Suppressor macrophage treated with lipopolysaccharide for 1 hour (primary cell): Measurements from ENCODE around the gene MFAP4.
A peak's percentile ranks its signal among the peaks of the same experiment; 100 is the strongest.

ENCODE experiments used
- DNase-seq, 3 donors: peaks; one replicate each; pipeline ENCODE4 v3.0.0-alpha.2; 2020 to 2022

The MFAP4 gene

DNA sequence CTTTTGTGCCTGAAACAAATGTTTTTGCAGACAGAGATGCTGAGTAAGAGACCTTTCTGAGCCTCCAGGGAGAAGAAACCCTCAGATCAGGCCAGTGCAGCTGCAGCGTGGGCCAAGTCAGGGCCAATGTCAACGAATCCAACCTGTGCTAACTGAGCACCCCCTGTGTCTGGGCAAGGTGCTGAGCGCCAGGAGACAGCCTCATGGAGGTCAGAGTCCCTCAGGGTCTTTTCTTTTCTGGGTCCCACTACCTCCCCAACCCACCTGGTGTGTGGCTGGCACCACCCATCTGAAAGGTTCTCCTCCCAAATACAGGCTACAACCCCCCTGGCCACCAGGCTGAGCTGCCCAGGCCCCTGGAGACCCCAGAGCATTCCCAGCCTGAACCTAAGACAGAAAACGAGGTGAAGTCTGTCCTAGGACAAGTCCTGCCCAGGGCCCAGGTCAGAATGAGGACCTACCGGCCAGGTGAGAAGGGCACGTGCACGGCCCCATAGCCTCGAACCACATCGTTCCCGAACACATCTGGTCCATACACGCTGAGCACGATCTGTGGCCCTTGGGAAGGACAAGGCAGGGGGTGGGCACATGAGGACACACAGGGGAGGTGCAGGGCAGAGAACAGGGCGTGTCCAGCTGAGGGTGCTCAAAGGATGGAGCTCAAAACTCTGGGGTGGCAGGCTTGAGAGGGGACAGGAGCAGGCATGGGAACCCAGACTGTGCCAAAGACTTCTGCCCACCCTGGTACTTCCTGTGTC is 39.5 kb downstream of the MFAP4 start:
- no peak for DNase-seq

DNA sequence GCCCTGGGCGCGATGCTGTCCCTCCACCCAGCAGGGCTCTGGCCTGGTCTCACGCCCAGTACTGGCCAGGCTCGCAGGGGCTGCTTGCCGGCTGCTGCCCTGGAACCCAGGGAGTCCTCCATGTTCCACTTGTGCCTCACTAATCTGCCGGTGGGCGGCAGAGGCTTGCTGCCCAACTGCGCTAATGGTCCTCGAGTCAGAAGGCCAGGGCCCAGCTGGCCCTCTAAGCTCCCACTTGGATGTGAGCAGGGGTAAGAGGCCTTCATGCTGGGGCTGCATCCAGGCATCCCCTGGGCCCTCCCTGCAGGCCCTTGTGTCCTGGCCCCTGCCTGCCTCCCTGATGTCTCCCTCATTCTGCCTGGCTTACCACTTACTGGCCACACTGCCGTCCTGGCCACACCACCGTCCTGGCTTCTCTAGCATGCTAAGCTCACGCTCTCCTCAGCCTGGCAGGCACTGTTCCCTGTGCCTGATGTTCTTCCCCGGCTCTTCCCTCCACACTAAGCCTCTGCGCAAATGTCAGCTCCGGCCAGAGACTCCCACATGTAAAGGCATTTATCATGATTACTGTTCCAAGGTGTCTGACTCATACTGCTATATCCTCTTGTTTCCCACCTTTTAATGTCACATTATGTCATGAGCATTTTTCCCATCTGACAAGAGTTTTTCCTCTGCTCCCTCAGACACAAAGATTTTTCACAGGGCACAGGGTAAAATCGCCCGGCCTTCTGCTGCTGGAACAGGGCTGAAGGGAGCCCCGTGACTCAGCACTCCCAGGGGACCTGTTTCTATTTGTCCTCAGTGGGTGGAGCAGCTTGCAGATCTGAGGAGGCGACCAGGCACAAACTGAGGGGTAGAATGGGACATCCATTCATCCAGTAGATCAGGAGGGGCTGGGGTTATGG is 40.4 kb downstream of the MFAP4 start:
- DNase-seq, result no peak

DNA sequence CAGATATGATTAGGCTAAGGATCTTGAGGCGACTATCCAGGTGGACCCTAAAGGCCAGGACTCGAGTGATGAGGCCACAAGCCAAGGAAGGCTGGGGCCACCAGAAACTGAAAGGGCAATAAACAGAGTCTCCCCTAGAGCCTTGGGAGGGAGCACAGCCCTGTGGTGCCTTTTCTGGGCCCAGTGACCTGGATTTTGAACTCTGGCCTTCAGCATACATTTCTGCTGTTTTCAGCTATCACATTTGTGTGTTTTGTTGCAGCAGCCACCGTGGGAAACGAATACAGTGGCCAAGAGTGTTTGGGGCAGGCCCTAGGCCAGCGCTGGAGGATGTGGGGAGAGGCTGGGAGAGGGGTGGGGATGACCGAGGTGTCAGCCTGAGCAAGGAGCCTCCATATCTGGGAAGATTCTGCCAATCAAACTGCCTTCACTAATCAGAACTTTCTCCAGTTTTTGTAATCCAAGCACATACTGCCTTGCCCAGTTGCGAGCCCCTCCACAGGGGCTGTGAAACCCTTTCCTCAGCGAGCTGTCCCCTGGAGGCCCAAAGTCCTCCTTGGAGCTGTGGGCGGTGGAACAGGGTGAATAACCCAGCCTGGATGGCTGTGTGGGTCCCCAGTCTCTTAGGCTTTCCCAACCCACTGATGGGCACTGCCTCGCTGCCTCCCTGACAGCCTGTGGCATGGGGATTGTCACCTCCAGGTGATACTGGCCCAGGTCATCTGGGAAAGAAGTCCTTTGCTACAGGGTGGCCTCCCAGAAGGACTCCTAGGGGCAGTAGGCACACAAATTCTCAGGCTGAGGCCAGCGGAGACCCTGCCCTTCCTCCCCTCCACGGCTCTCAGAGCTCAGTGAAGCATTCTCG is 41.3 kb downstream of the MFAP4 start:
- DNase-seq, result no peak

DNA sequence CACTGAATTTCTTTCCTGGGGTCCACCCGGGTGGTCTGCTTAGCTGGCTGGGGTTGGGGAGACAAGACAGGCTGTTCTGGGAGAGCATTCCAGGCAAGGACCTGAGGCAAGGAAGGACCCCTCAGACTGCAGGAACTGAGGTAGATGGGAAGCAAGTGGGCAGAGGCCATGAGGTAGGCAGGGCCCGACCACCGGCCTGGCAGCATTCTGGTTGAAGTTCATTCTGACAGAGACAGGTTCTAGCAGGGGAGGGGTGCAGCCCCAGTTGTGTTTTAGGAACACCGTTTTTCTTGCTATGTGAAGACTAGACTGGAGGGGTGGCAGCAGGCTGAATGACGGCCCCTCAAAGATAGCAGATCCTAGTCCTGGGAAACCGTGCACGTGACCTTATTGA is 41.9 kb downstream of the MFAP4 start:
- DNase-seq, result no peak

DNA sequence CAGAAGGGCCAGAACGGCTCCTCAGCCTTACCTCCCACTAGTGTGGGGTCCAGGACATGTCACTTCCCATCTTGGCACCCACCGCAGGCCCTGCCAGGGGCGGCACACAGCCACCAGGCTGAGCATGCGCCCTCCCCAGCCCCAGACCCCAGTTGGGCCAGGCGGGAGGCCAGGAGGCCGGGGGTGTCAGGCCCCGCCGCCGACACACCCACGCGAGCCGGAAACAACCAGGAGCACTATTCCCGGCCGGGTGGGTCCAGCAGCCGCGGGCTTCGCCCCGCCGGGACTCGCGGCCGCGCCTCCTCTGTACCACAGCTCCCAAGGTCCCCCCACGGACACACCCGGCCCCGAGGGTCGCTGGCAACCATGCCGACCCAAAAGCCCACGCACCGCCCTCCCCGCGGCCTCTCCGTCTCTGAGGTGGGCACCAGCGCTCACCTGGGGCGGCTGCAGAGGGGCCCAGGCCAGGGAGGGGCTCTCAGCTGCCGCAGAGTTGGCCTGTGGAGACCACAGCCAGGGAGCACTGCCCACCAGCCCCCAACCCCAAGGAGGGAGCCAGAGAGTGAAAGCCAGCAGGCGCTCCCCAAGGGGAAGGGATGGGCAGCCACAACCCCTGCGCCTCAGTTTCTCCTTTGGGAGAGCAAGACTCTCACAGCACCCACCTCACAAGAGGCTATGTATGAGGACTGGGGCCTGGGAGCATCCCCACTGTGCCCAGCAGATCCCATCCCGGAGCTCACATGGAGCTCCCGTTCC is 42.5 kb downstream of the MFAP4 start:
- no peak for DNase-seq

DNA sequence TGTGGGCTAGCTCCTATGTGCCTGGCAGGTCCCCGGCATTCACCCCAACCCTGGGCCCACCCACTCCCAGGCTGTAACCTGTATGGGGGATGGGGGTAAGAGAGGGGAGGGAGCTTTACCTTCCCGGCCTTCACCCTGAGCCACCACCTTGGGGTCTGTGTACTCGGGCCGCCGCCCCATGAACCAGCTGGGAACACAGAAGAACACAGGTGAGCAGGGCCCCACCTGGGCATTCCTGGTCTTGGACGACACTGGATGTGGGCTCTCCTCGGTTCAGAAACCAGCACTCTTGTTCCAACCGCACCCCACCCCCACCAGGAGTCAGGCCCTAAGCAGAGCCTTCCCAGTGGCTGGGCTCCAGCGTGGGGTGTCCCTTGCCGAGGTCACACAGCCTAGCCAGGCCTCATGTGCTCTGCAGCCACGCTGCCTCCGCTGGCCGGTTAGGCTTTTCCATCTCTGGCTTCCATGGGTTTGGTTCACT is 43.3 kb downstream of the MFAP4 start:
- no peak for DNase-seq

DNA sequence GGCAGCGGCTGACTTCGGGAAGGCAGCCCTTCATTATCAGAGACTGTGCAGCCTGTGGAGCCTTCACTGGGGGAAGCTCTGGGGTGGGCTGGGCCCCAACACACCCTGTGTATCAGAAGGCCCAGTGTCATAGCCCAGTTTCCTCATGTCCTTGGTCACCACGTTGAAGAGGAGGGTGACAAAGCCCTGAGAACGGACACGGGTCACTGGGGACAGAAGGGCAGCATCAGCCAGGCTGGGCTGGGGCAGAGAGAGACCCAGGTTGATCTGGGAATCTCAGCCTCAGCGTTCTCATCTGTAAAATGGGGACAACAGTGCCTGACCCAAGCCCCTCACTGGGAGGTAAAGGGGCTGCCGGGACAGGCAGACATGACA is 43.7 kb downstream of the MFAP4 start:
- no peak for DNase-seq

DNA sequence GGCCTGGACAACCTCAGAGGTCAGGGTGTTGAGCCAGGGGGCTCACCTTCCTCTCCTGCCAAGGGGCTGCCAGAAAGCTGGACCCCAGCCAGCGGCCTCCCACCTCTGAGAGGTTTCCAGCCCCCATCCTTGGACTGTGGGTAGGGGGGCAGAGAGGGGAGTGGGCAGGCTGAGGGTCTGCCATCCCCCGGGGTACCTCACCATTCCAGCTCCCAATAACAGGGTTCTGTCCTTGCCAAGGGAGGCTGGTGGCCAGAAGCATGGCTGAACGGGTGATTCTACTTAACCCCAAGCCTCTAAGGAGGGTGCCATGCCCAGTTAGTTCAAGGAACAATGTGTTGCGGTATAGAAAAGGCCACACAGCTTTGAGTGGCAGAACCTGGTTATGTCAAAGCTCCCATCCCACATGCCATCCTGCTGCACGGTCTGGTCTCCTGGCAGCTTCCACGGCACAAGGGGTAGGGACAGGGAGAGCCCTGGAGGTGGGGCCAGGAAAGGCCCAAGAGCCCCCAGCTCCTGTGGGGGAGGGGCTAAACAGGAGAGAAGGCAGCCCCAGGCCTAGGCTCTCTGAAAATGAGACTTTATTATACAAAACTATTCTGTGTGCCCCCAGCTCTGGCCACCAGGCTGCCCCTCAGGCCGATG is 44.3 kb downstream of the MFAP4 start:
- no peak for DNase-seq

DNA sequence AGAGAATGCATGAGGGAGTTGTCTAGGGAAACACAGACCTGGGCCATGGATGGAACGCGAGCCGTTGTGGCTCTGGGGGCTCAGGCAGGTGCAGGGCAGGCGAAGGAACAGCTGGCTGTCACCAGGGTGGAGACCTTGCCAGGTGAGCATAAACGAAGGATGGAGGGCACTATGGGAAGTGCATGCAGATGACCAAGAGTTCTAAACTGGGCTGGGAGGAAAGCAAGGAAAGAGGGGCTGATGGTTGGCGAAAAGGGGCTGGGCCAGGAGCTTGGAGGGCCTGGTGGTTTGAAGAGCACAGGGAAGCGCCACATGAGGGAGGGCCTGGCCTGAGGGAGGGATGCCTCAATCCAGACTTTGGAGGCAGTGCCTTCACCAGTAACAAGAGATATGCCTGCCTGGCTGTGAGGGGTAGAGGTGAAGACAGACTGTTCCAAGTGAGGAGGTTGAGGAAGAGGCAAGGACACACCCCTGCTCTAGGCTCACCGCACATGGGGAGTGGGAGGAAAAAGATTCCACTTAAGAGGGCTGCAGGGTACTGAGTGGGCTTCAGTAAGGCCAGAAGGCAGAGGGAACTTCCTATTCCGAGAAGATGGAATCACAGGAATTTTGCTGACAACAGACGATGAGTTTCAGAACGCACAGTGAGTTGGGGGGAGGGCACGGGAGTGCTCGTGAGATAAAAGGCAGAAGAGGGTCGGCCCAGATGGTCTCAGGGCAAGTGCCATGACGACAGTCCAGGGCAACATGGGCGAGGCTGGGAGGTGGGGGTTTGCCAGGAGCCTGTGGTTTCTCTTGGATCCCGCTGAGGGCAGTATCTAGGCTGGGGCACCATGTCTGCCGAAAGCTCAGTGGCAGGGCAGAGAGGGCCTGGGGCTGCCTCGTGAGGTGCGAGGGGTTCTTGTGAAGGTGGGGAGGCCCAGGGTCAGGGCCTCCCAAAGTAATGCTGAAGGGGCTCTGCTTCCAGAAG is 45.1 kb downstream of the MFAP4 start:
- no peak for DNase-seq

DNA sequence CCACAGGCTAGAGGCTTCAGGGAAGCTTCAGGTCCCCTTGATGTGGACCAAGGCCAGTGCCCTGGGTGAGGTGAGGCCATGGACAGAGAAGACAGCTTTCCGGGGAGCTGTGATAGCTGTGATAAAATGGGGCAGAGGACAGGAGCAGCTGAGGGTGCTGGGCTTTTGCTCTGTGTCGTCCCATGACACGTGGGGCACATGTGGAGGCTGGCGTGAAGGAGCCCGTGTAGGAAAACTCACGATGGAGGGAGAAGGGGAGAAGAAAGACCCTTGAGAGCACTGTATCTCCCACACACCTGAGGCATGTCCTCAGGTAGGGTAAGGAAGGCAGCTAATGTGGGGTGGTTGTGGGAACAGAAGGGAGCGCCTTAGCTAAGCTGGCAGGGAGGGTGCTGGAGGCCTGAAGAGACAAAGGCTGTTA is 45.8 kb downstream of the MFAP4 start:
- no peak for DNase-seq

DNA sequence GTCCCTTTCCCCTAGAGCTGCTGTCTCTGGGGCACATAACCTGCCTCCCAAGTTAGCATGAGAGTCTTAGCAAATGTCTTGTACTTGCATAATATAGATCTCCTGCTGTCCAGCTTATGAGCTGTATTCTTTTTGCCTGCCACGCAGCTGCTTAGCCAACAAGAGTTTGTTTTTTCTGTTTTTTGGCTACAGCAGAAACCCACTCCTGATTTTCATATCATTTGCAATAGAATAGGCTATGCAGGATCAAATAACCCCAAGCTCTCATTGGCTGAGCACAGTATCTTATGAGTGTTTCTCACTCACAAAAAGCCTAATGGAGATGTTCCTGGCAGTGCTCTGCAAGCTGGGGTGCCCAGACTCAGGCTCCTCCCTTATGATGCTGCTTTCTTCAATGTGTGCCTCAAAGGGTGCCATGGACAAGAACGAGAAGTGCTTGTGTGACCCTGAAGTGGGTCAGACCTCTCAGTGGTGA is 47.6 kb downstream of the MFAP4 start:
- no peak for DNase-seq

DNA sequence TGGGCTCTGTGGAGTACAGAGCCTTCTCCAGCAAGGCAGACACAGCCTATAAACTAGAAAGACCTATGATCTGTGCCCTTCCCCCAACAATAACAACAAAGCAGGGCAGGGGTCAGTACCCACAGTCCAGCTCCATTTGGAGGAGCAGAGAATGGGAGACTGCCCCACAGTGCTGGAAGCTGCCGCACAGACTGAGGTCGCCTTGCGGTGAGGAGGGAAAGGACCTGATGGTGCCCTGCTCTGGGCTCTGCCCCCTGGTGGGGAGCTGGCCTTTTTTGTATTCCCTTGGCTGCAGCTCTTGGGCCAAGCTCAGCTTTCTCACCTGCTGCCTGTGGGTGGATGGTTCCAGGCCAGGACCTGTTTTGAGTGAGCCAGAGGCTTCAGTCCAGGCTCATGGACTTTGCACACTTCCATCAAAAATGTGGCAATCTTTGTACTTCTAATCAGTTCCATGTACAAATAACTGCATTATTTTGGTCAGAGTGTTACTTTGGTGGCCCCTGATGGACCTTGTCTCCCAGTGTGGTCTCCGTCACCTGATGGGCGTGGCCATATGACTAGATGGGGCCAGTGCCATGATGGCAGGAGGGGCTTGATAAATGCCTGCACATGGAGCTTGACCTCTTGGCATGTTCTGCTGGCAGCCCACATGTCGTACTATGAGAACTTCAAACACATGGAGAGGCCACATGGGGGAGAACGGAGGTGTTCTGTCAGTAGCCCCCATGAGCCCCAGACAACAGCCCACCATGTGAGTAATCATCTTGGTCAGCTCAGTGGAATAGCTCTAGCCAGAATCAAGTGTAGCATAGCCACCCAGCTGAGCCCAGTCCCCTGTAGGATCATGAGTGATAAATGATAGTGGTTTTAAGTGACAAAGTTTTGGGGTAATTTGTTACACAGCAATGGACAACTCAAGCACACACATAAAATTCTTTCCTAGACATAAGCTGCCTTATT is 48.7 kb downstream of the MFAP4 start:
- DNase-seq, result peak; percentile 80 to 90 (median 83)

DNA sequence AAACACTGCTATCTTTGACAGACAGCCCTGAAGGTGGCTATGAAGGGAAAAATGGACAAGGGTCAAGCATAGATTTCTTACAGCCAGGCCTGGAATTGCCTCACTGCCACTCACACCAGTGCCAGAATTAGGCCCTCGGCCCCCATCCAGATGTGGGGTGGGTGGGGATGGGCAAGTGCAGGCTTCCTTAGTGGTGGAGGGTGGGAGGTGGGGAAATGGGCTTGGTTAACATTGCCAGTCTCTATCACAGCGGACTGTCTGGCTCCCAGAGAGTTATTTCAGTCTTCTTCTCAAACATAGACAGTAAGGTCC is 49.3 kb downstream of the MFAP4 start:
- DNase-seq, result no peak

DNA sequence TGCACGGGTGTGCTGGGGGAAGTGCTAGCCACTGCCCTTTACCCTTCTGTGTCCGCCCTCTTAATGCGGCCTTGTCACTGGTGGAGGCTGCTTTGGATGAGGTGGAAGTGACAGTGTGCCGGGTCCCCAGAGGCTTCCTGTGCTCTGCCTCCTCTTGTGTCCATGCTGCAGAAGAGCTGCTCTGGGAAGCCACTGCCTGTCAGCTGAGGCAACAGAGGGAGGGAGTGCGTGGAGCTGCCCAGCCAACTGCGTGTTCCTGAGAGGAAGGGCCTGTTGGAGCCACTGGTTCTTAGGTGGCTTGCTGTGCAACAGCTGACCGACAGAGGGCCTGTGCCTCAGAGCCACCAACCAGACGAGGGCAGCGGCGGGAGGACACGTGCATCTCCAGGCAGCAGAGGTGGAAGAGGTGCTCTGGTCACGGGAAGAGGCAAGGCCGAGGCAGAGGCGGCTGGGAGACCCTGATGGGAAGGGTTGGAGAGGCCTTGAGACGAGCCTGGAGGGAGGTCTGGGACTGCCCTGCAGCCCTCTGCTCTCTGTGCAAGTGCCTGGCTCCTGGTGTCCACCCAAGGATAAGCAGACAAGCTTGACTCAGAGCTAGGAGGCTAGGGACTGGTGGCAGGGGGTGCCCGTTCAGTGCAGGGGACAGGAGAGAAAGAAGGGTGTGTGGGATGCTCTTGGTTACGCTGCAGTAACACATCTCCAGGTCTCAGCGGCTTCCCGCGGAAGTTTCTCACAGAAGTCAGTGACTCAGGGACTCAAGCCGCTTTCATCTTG is 49.9 kb downstream of the MFAP4 start:
- DNase-seq, result no peak

DNA sequence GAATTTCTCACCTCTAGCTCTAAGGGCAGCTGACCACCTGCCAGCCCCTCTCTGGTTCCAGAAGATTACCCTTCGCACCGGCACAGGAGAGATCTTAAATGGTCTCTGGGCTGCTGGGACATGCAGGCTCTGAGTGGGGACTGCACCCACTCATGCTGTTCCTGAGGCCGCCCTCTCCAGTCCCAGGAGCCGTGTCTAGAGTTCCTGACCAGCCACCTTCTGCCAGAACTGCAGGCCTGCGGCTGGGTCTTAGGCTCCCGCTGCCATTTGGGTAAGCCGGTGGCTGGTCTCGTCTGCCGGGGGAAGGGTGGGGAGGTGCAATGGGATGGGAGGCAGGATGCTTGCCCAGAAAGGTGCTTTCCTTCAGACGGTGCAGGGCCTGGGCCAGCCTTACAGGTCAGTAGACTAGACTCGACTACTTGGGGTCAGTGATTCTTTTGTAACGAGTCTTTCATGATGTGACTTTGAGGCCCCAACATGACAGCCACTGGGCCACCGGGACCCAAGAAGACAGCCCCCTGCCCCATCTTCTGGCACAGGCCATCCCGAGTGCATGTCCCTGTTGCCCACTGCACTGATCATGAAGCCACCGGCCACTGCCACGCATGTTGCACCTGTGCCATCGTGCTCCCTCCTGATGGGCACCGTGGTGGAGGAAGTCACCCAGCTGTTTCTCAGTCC is 50.9 kb downstream of the MFAP4 start:
- DNase-seq, result no peak

DNA sequence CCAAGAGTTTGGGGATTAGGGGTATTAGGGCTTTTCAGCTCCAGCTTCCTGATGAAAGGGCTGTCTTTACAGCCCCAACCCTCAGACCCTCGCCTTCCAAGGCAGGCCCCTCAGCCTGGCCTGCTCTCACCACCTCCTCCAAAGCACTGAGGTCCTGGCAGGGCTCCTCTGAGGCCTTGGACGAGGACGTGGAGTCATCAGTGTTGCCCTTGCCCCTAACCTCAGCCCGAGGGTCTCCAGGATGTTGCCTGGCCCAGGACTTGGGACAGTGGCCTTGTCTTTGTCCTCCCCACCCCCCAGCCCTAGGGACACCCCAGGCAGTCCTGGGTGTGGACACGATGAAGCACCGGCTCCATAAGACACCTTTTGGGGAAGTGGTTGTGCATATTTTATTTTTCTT is 52.7 kb downstream of the MFAP4 start:
- no peak for DNase-seq

DNA sequence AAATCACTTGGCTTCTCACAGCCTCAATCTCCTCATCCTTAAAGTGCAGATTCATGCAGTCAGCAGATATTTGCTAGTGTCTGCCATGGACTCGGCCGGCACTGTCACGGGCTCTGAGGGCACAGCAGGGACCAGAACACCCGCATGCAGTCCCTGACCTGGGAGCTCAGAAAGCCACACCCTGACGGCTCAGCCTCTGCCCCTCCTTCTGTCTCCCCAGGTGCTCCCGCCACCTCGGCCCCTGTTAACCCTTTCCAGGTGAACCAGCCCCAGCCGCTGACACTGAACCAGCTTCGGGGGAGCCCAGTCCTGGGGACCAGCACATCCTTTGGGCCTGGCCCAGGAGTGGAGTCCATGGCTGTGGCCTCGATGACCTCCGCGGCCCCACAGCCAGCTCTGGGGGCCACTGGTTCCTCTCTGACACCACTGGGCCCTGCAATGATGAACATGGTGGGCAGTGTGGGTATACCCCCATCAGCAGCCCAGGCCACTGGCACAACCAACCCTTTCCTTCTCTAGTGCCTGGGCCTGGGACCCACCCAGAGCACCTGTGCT is 53.2 kb downstream of the MFAP4 start:
- no peak for DNase-seq
